D721Med (cell line): ENCODE results near the gene CEMIP2.
"Not testable (repeated sequence)": the region's sequence is repeated elsewhere in the genome, so short reads cannot be mapped to it uniquely, and the experiment has no call there.

Experiments
- DNase-seq: peaks from one replicate; pipeline ENCODE4 v3.0.0; 2011; ENCODE audit warnings: low spot score; ENCODE audit not compliant: insufficient read length
- FAIRE-seq: peaks from 2 replicates; lab custom pipeline; 2011; peaks lifted over from hg19 to GRCh38; lab: Jason Lieb, UNC
- TF ChIP-seq, protein P1 (sequence below): IDR thresholded peaks from 2 replicates; pipeline ENCODE4 v1.5.1; 2012; ENCODE audit warnings: mild to moderate bottlenecking, control low read depth; ENCODE audit not compliant: insufficient read depth; ENCODE audit errors: missing control alignments

The CEMIP2 gene

GRCh38 chr9:71768388-71769174 lies at the start of gene CEMIP2:
Gene CEMIP2, minus strand, starts transcription at chr9:71768513. Its CDS starts 18,140 bp downstream, at chr9:71750373.
- TF ChIP-seq, protein P1, sequence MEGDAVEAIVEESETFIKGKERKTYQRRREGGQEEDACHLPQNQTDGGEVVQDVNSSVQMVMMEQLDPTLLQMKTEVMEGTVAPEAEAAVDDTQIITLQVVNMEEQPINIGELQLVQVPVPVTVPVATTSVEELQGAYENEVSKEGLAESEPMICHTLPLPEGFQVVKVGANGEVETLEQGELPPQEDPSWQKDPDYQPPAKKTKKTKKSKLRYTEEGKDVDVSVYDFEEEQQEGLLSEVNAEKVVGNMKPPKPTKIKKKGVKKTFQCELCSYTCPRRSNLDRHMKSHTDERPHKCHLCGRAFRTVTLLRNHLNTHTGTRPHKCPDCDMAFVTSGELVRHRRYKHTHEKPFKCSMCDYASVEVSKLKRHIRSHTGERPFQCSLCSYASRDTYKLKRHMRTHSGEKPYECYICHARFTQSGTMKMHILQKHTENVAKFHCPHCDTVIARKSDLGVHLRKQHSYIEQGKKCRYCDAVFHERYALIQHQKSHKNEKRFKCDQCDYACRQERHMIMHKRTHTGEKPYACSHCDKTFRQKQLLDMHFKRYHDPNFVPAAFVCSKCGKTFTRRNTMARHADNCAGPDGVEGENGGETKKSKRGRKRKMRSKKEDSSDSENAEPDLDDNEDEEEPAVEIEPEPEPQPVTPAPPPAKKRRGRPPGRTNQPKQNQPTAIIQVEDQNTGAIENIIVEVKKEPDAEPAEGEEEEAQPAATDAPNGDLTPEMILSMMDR, result peak; percentile 42
- FAIRE-seq, result no peak
- peak; percentile 51 for DNase-seq

DNA sequence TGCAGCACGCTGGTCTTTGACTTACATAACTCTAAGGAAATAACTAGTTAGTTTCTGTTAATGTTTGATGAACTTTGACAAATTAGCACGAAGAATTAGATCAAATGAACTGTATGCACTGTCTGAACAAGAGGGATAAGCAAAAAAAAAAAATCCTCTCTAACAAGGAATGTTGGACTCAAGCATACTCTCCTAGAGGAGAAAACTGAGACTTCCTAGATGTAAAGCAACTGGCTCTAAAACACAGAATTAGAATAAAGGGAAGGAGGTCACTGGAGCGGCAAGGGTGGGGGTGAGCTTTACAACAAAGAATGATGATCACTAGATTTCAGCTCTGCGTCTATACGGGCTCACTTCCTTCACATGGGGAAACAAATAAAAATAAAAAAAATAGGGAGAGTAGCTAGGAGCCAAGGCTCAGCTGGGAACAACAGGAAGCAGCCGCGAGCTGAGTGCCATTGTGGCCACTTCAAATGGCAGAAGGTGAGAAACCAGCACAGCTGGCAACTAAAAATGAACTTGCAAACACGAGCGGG lies 48.7 kb upstream of the CEMIP2 start:
- TF ChIP-seq, protein P1, result no peak
- DNase-seq (no peak), FAIRE-seq (peak; percentile 56)

- FAIRE-seq (no peak), DNase-seq (no peak)
- TF ChIP-seq, protein P1, result no peak
Measured at GRCh38 chr9:71814815-71815214, 46.5 kb upstream of the CEMIP2 start.

DNA sequence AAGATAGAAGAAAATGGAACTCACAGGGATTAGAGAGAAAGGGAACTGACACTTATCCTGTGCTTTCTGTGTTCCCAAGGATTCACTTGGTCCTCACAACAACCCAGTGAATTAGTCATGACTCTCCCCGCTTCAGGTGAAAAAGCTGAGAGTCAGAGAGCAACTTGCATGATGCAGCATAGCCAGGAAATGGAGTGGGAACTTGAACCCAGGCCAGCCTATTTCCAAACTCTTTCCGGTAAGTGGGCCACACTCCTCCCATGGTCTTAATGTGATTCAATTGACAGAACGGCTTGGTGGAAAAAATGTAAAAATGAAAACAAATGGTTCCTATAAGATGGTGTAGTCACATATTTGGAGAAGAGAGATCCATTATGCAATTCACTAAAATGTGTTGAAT lies 45.9 kb upstream of the CEMIP2 start:
- TF ChIP-seq, protein P1, result no peak

GRCh38 chr9:71812385-71812784 lies 44.1 kb upstream of the CEMIP2 start:
- FAIRE-seq, result no peak
- DNase-seq, result no peak
- TF ChIP-seq, protein P1, result peak; percentile 29

More for the DNA sequence above, 45.9 kb upstream of the CEMIP2 start:
- no peak for DNase-seq
- FAIRE-seq, result no peak

GRCh38 chr9:71808068-71808467 lies 39.8 kb upstream of the CEMIP2 start:
- DNase-seq (no peak), FAIRE-seq (no peak)
- TF ChIP-seq, protein P1, result no peak

- TF ChIP-seq, protein P1, result peak; percentile 99
- FAIRE-seq, result peak; percentile 91
- no peak for DNase-seq
Measured at GRCh38 chr9:71806901-71807307, 38.6 kb upstream of the CEMIP2 start.

DNA sequence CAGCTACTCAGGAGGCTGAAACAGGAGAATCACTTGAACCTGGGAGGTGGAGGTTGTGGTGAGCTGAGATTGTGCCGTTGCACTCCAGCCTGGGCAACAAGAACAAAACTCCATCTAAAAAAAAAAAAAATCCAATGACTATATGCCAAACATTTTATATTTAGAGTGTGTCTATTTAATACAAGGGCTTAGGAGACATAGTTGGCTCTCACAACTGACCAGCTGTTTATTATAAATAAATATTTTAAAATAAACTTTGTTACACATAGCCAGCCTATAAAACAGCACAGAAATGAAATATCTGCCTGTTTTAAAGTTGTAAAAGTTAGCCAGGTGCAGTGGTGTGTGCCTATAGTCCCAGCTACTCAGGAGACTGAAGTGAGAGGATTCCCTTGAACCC lies 36.8 kb upstream of the CEMIP2 start:
- FAIRE-seq, result not testable (repeated sequence)

More for the DNA sequence above, 36.8 kb upstream of the CEMIP2 start:
- not testable (repeated sequence) for DNase-seq
